Measurements from ENCODE around the gene MYL6. TPM values are rescaled to one million over a fixed set of nuclear protein-coding genes. Genes with fewer than 3 reads are reported as not detected.

MYL6 gene
- total RNA-seq, 2 experiments from 2014 or later = 841 to 868 TPM

DNA sequence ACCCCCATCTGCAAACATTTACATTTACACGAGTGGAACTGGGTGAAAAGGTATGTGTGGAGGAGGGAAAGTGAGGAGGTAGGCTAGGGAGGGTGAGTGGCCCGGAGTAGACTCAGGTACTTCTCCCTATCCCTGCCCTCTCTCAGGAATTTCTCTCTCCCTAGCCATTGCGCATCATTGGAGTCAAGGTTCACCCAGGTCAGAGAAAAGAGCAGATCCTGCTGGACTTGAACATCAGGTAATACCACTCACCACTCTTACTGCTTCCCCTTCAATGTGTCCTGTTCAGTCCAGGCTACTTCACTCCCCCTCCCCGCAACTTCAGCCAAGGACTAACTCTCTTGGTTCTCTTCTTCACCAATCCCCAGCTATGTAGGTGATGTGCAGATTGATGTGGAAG lies 27.3 kb upstream of the MYL6 start:
- intact Hi-C loops (cut with micrococcal nuclease) = no loop called here
- CTCF ChIA-PET = interaction anchor here (0.9 kb wide), 1 partner anchor 23 kb away, joined by 3 read pairs; no protein-coding TSS in a partner anchor

DNA sequence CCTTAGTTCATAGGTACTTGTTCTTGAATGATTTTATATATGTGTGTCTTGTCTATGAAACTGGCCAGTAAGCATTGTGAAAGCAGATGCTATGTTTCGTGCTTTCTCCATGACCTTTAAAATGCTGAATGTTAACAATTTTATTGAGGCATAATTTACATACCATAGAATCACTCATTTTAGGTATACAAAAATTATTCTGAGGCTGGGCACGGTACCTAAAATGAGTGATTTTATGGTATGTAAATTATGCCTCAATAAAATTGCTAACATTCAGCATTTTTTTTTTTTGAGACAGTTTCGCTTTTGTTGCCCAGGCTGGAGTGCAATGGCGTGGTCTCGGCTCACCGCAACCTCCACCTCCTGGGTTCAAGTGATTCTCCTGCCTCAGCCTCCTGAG lies 23.3 kb upstream of the MYL6 start:
- CTCF ChIA-PET = no interaction called here
- Mint-ChIP-seq H3K27ac (no peak overlapping the region), H3K27me3 (ENCODE audit: low read depth) (no peaks in the 10 kb centered on the region), H3K4me3 (no peak overlapping the region), H3K4me1 (ENCODE audit: low read depth) (peaks cover 66% of the 10 kb centered on the region), H3K36me3 (ENCODE audit: low read depth) (peaks cover 70% of the 10 kb centered on the region), H3K9me3 (no peaks in the 10 kb centered on the region)
- intact Hi-C loops (cut with micrococcal nuclease) = no loop called here
- no peak for DNase-seq

More for the DNA sequence above, 27.3 kb upstream of the MYL6 start:
- H3K36me3 Mint-ChIP-seq (ENCODE audit: low read depth) = peaks cover 40% of the 10 kb centered on the region
- no peak overlapping the region for H3K27ac Mint-ChIP-seq
- H3K9me3 Mint-ChIP-seq = no peaks in the 10 kb centered on the region
- no peak for DNase-seq
- H3K4me3 Mint-ChIP-seq = peak overlapping the region; percentile 91
- H3K4me1 Mint-ChIP-seq (ENCODE audit: low read depth) = peaks cover 59% of the 10 kb centered on the region
- H3K27me3 Mint-ChIP-seq (ENCODE audit: low read depth) = no peaks in the 10 kb centered on the region

DNA sequence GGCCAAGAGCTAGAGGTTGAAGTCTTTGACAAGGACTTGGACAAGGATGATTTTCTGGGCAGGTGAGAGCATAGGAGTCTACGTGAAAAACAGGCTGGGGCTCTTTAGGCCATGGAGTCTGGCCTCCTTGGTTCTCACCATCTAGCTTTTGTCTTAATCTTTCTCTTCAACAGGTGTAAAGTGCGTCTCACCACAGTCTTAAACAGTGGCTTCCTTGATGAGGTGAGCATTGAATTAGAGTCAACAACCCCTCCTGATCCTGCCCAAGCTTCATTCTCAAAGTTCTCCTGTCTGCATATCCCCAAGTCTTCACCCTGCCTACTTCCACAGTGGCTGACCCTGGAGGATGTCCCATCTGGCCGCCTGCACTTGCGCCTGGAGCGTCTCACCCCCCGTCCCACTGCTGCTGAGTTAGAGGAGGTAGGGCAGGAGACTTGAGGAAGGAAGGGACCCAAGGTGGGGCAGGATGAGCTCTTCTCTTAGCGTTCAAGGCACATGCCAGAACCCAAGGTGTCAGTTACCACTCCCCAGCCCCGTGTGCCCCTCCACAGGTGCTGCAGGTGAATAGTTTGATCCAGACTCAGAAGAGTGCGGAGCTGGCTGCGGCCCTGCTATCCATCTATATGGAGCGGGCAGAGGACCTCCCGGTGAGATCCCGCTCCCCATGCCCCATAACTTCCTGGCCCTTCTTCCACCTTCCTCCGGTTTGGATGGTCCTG lies 20.1 kb upstream of the MYL6 start:
- intact Hi-C loops (cut with micrococcal nuclease) = no loop called here
- no peaks in the 10 kb centered on the region for H3K27me3 Mint-ChIP-seq (ENCODE audit: low read depth)

DNA sequence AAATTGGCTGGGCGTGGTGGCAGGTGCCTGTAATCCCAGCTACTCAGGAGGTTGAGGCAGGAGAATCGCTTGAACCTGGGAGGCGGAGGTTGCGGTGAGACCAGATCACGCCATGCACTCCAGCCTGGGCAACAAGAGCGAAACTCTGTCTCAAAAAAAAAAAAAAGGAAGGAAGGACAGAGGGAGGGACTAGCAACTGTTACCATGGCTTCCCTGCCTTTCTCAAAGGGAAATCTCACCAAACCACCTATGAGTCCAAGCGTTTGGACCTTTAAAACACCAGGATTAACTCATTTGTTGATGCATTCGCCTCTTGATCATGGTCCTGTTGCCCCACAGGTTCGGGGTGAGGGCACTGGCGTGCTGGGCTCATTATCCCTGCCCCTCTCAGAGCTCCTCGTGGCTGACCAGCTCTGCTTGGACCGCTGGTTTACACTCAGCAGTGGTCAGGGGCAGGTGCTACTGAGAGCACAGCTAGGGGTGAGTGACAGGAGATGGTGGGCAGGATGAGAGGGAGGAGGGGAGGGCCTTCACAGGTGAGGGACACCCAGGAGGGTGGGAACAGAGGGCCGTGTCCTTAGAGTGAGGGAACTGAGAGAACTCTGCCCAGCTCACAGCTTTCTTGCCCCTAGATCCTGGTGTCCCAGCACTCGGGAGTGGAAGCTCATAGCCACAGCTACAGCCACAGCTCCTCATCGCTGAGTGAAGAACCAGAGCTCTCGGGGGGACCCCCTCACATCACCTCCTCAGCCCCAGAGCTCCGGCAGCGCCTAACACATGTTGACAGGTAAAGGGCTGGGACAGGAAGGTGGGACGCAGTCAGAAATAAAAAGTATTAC lies 16.0 kb upstream of the MYL6 start:
- CTCF ChIA-PET = interaction anchor here (0.5 to 1.8 kb wide), 3 partner anchors 15 to 203 kb away, joined by 3 to 8 read pairs (median 3); partner anchors contain the start of gene SMARCC2
- Mint-ChIP-seq H3K27me3 (ENCODE audit: low read depth) (no peaks in the 10 kb centered on the region), H3K36me3 (ENCODE audit: low read depth) (peaks cover 57% of the 10 kb centered on the region), H3K27ac (peak overlapping the region; percentile 72), H3K4me3 (no peak overlapping the region), H3K9me3 (no peaks in the 10 kb centered on the region), H3K4me1 (ENCODE audit: low read depth) (peaks cover 42% of the 10 kb centered on the region)
- no peak for DNase-seq
- intact Hi-C loops (cut with micrococcal nuclease) = no loop called here

More for the DNA sequence above, 20.1 kb upstream of the MYL6 start:
- peak overlapping the region; percentile 20 for H3K27ac Mint-ChIP-seq
- peaks cover 57% of the 10 kb centered on the region for H3K4me1 Mint-ChIP-seq (ENCODE audit: low read depth)
- CTCF ChIA-PET = interaction anchor here (1.4 kb wide), 1 partner anchor 11 kb away, joined by 4 read pairs; no protein-coding TSS in a partner anchor
- H3K9me3 Mint-ChIP-seq = no peaks in the 10 kb centered on the region
- peaks cover 66% of the 10 kb centered on the region for H3K36me3 Mint-ChIP-seq (ENCODE audit: low read depth)
- DNase-seq = no peak
- H3K4me3 Mint-ChIP-seq = no peak overlapping the region

DNA sequence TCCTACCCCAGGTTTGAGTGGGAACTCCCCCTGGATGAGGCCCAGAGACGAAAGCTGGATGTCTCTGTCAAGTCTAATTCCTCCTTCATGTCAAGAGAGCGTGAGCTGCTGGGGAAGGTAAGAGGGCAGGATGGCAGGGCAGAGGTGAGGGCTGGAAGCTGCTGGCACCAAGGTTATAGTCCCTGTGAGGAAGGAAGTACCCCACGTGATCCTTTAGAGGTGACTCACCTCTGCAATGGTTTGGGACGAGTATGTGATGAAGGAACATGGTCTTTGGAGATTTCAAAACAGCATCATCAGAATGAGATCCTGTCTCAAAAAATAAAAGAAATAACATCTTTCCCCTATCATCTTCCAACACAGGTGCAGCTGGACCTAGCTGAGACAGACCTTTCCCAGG lies 14.9 kb upstream of the MYL6 start:
- intact Hi-C loops (cut with micrococcal nuclease) = no loop called here

DNA sequence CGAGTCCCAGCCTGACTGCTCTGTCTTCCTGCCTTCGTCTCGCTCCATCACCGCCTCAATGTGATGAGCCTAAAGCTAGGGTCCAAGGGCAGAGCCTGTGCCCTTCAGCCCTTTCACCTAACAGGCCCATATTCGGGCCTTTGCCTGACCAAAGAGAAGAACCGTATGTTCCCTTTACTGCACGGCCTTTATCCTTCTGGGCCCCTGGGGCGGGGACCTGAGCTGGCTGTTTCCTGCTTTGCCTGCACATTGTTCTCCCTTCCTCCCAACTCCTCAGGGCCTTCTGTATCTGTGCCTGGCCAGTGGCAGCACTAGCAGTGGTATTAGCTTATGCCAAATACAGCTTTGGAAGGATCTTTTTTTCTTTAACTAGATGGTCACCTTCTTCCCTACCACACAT lies 14.3 kb upstream of the MYL6 start:
- H3K4me3 Mint-ChIP-seq = no peak overlapping the region
- intact Hi-C loops (cut with micrococcal nuclease) = no loop called here

More for the DNA sequence above, 14.9 kb upstream of the MYL6 start:
- Mint-ChIP-seq H3K27me3 (ENCODE audit: low read depth) (no peaks in the 10 kb centered on the region), H3K4me3 (no peak overlapping the region), H3K36me3 (ENCODE audit: low read depth) (peaks cover 49% of the 10 kb centered on the region), H3K27ac (peak overlapping the region; percentile 72), H3K9me3 (no peaks in the 10 kb centered on the region), H3K4me1 (ENCODE audit: low read depth) (peaks cover 32% of the 10 kb centered on the region)
- CTCF ChIA-PET = interaction anchor here (0.5 to 1.8 kb wide), 3 partner anchors 32 to 204 kb away, joined by 3 to 8 read pairs (median 5); partner anchors contain the start of gene SMARCC2
- no peak for DNase-seq

DNA sequence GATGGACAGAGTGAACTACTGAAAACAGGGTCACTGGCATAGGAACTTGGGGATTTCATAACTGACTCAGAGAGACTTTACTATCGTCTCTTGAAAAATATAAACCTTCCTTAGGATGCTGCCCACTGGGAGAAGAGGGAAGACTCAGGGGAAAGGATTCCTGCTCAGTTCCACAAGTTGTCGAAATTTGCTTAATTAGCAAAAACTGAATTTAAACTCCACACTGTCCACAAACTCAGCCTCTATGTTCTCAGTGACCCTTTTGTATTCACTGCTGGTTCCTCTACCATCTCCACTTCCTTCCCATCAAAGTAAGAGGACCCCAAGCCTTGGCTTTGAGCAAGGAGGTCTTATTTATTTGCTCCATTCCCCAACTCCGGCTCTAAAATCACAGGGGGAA lies 12.9 kb upstream of the MYL6 start:
- Mint-ChIP-seq H3K4me1 (ENCODE audit: low read depth) (peaks cover 22% of the 10 kb centered on the region), H3K27me3 (ENCODE audit: low read depth) (no peaks in the 10 kb centered on the region), H3K4me3 (no peak overlapping the region), H3K9me3 (no peaks in the 10 kb centered on the region), H3K36me3 (ENCODE audit: low read depth) (peaks cover 32% of the 10 kb centered on the region), H3K27ac (no peak overlapping the region)
- intact Hi-C loops (cut with micrococcal nuclease) = no loop called here
- CTCF ChIA-PET = interaction anchor here (1.4 kb wide), 1 partner anchor 44 kb away, joined by 3 read pairs; the partner anchor contains the start of gene SMARCC2
- no peak for DNase-seq

More for the DNA sequence above, 14.3 kb upstream of the MYL6 start:
- CTCF ChIA-PET = interaction anchor here (1.4 kb wide), 1 partner anchor 46 kb away, joined by 3 read pairs; the partner anchor contains the start of gene SMARCC2
- no peaks in the 10 kb centered on the region for H3K27me3 Mint-ChIP-seq (ENCODE audit: low read depth)
- peaks cover 25% of the 10 kb centered on the region for H3K4me1 Mint-ChIP-seq (ENCODE audit: low read depth)
- no peak for DNase-seq
- no peaks in the 10 kb centered on the region for H3K9me3 Mint-ChIP-seq
- peak overlapping the region; percentile 72 for H3K27ac Mint-ChIP-seq
- H3K36me3 Mint-ChIP-seq (ENCODE audit: low read depth) = peaks cover 42% of the 10 kb centered on the region

DNA sequence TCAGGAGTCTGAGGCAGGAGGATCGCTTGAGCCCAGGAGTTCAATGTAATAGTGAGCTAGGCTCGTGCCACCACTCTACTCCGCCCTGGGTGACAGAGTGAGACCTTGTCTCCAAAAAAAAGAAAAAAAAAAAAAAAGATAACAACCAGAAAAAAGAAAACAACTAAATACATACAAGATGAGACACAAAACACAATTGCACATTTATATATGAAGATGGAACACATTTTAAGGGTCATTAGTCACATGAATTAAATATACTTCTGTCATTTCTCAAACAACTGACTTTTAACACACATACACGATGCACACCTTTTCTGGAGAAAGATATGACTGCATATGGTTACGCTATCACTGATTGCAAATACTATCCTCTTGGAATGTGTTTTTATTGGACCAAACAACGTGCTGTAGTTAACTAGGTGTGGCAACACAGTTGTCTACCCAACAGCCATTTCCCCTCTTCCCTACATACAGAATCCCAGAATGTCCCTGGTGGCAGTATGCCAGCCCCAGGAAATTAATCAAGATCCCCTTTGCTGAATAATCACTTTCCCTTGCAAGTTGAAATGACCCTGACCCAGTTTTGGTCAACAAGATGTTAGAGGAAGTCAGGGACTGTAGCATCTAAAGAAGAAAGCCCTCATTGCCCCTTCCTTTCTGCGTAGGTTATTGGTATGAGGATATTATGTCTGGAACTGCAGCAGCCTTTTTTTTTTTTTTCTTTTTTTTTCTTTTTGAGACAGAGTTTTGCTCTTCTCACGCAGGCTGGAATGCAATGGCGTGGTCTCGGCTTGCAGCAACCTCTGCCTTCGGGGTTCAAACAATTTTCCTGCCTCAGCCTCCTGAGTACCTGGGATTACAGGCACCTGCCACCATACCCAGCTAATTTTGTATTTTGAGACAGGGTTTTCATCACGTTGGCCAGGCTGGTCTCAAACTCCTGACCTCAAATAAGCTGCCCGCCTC lies 11.4 kb upstream of the MYL6 start:
- Mint-ChIP-seq H3K9me3 (no peaks in the 10 kb centered on the region), H3K4me3 (no peak overlapping the region), H3K36me3 (ENCODE audit: low read depth) (peaks cover 24% of the 10 kb centered on the region), H3K27me3 (ENCODE audit: low read depth) (no peaks in the 10 kb centered on the region), H3K27ac (no peak overlapping the region), H3K4me1 (ENCODE audit: low read depth) (peaks cover 31% of the 10 kb centered on the region)
- intact Hi-C loops (cut with micrococcal nuclease) = no loop called here
- no peak for DNase-seq
- CTCF ChIA-PET = no interaction called here

DNA sequence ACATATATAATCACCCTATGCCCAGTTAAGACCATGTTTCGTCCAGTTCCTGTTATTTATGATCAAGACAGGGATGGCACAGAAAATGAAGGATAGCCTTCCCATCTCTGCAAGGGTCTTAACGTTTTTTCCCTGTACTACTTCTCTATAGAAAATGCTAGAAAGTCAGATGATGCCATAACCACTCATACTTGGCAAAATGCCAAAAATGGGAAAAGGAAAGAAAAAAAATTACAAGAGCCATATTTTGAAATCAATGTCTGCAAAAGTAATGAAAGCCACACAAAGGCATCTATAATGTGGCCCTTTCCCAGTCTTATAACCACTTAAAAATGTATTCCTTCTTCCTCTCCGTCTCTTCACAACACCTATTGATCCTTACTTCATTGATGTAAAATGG lies 7.6 kb upstream of the MYL6 start:
- Mint-ChIP-seq H3K9me3 (no peaks in the 10 kb centered on the region), H3K4me3 (peak overlapping the region; percentile 84), H3K36me3 (ENCODE audit: low read depth) (peaks cover 7% of the 10 kb centered on the region), H3K27me3 (ENCODE audit: low read depth) (no peaks in the 10 kb centered on the region), H3K27ac (peak overlapping the region; percentile 98), H3K4me1 (ENCODE audit: low read depth) (peaks cover 32% of the 10 kb centered on the region)
- intact Hi-C loops (cut with micrococcal nuclease) = no loop called here
- no peak for DNase-seq
- CTCF ChIA-PET = interaction anchor here (0.6 to 1.3 kb wide), 5 partner anchors 13 to 413 kb away, joined by 3 to 7 read pairs (median 4); partner anchors contain the start of gene ESYT1

DNA sequence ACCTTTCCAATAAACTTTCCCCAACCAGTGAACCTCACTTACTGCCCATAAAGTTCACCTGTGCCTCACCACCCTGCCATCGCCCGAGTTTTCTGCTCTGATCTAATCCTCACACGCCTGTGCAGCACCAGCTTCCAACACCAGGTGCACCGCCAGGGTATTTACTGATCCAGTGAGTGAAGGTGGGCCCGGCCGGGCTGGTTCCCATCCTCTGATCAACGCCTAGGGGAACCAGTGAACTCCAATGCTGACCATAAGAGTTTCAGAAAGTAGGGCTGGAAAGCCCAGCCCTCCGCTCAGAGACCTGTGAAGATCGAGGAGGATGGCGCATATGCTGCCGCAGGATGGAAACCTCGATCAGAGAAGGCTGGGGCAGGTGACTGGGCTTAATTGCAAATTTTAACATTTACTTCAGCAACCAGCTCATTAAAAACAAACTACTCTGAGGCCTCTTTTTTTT lies 6.5 kb upstream of the MYL6 start:
- CTCF ChIA-PET = interaction anchor here (0.9 to 1.3 kb wide), 6 partner anchors 9 to 33 kb away, joined by 3 to 10 read pairs (median 4); partner anchors contain the start of gene ZC3H10

DNA sequence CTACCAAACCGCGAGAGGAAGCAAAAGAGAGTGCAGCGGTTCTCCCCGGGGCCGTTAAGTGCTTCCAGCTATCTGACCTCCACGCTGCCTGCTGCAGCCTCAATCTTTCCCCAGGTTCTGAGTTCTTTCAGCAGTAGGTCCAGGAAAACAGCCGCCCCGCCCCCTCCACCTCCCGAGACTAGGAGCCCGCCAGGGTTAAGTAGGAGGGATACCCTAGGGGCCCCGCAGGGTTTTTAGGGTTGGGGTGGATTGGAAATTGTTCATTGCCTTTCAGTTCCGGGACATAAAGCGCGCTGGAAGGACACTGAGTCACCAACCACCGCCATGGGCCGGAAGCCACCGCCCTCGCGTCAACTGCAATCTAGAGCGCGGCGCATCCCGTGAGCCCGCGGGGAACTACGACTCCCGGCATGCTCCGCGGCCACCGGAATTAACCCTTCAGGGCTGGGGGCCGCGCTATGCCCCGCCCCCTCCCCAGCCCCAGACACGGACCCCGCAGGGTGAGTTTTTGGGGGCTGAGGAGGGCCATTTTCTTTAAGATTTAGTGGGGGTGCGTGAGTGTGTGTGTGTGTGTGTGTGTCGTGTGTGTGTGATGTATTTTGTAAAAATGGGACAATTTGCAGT lies 5.9 kb upstream of the MYL6 start, which contains the start of gene MYL6B:
Gene MYL6B (plus strand): TSS at position 456 of the 624 bp plus-strand sequence. CDS start 1,332 bp downstream, outside the sequence.
- H3K4me1 Mint-ChIP-seq (ENCODE audit: low read depth) = peaks cover 35% of the 10 kb centered on the region

More for the DNA sequence above, 6.5 kb upstream of the MYL6 start:
- Mint-ChIP-seq H3K36me3 (ENCODE audit: low read depth) (peaks cover 9% of the 10 kb centered on the region), H3K4me3 (peak overlapping the region; percentile 84), H3K27ac (peak overlapping the region; percentile 98), H3K9me3 (no peaks in the 10 kb centered on the region), H3K27me3 (ENCODE audit: low read depth) (no peaks in the 10 kb centered on the region), H3K4me1 (ENCODE audit: low read depth) (peaks cover 32% of the 10 kb centered on the region)
- DNase-seq = peak; percentile 84
- intact Hi-C loops (cut with micrococcal nuclease) = loop anchor here (1.0 to 2.0 kb wide), 6 partner anchors 9 to 178 kb away; partner anchors contain the start of genes NABP2, PA2G4 and ZC3H10

More for the DNA sequence above, 5.9 kb upstream of the MYL6 start, which contains the start of gene MYL6B:
- CTCF ChIA-PET = interaction anchor here (0.9 to 1.3 kb wide), 6 partner anchors 9 to 34 kb away, joined by 3 to 10 read pairs (median 4); partner anchors contain the start of gene ZC3H10
- Mint-ChIP-seq H3K9me3 (no peaks in the 10 kb centered on the region), H3K27me3 (ENCODE audit: low read depth) (no peaks in the 10 kb centered on the region), H3K27ac (peak within 1 kb of the TSS; percentile 98), H3K4me3 (peak within 1 kb of the TSS; percentile 84), H3K36me3 (ENCODE audit: low read depth) (peaks cover 10% of the 10 kb centered on the region)
- intact Hi-C loops (cut with micrococcal nuclease) = loop anchor here (1.0 to 2.0 kb wide), 6 partner anchors 8 to 179 kb away; partner anchors contain the start of genes NABP2, PA2G4 and ZC3H10
- peak; percentile 98 for DNase-seq

Data from activated naive CD4-positive, alpha-beta T cell treated with anti-CD3 and anti-CD28 coated beads for 36 hours (primary cell).